Karpas-422 (cell line): ENCODE data around the gene SLC25A40. TPM values are rescaled to one million over a fixed set of nuclear protein-coding genes. Genes with fewer than 3 reads are reported as not detected.
A peak's percentile ranks its signal among the peaks of the same experiment; 100 is the strongest.
"Not testable (repeated sequence)": the region's sequence is repeated elsewhere in the genome, so short reads cannot be mapped to it uniquely, and the experiment has no call there.

ENCODE experiments used
- DNase-seq: peaks from one replicate; pipeline ENCODE4 v3.0.0-alpha.2; 2015
- H2AFZ ChIP-seq: fragments of 200-600 bp; sonication (generic); 2 replicates; pipeline ENCODE4 v1.6.1; 2014; ENCODE audit warnings: antibody characterized with exemption, low read length, mixed read lengths
- H3K27ac ChIP-seq: fragments of 200-600 bp; sonication (generic); 2 replicates; pipeline ENCODE4 v1.5.1; 2014; ENCODE audit warnings: mild to moderate bottlenecking, low read length, moderate library complexity
- H3K27me3 ChIP-seq: fragments of 200-600 bp; sonication (generic); 2 replicates; pipeline ENCODE4 v1.6.1; 2014; ENCODE audit warnings: low read length, mixed read lengths
- H3K36me3 ChIP-seq: fragments of 200-600 bp; sonication (generic); 2 replicates; pipeline ENCODE4 v1.6.1; 2014; ENCODE audit warnings: low read length, mixed read lengths; ENCODE audit not compliant: insufficient read depth
- H3K4me1 ChIP-seq: fragments of 200-600 bp; sonication (generic); 2 replicates; pipeline ENCODE4 v1.6.1; 2014; ENCODE audit warnings: mild to moderate bottlenecking, low read length, mixed read lengths
- H3K4me2 ChIP-seq: fragments of 200-600 bp; sonication (generic); 2 replicates; pipeline ENCODE4 v1.6.1; 2014; ENCODE audit warnings: low read length, low read depth, mild to moderate bottlenecking; ENCODE audit not compliant: poor library complexity, severe bottlenecking
- H3K4me3 ChIP-seq: fragments of 200-600 bp; sonication (generic); 2 replicates; pipeline ENCODE4 v1.5.1; 2014; ENCODE audit warnings: mild to moderate bottlenecking, antibody characterized with exemption, low read length, mixed read lengths
- H3K79me2 ChIP-seq: fragments of 200-600 bp; sonication (generic); 2 replicates; pipeline ENCODE4 v1.6.1; 2014; ENCODE audit warnings: mild to moderate bottlenecking, low read length, mixed read lengths
- H3K9ac ChIP-seq: fragments of 200-600 bp; sonication (generic); 2 replicates; pipeline ENCODE4 v1.6.0; 2014; ENCODE audit warnings: low read length
- H3K9me2 ChIP-seq: fragments of 200-600 bp; sonication (generic), shearing (Covaris generic); replicated peaks from 2 replicates; pipeline ENCODE4 v1.6.0; 2014; ENCODE audit warnings: mild to moderate bottlenecking, low read length, moderate library complexity; ENCODE audit not compliant: insufficient read depth
- H3K9me3 ChIP-seq: fragments of 300-700, 200-600 bp; sonication (generic); 2 replicates; pipeline ENCODE4 v1.6.1; 2014; ENCODE audit warnings: low read length, mixed read lengths
- H4K20me1 ChIP-seq: fragments of 200-600 bp; sonication (generic); 2 replicates; pipeline ENCODE4 v1.6.1; 2014; ENCODE audit warnings: mild to moderate bottlenecking, antibody characterized with exemption, low read length, low read depth; ENCODE audit not compliant: insufficient read depth
- total RNA-seq: library from RNA; depleted of rRNA; stranded (reverse); fragments of >200 nt; shearing (Covaris generic); gene quantifications from 2 replicates; pipeline ENCODE4 v1.2.3, GENCODE V29; 2014; ENCODE audit warnings: low replicate concordance

SLC25A40 gene
- total RNA-seq, 1 experiment from 2014 or later, result 54.0 TPM

- Histone ChIP-seq H3K79me2 (peaks cover 59% of the 10 kb centered on the region), H4K20me1 (no peaks in the 10 kb centered on the region), H3K27me3 (no peaks in the 10 kb centered on the region), H2AFZ (no peak overlapping the region), H3K4me1 (peaks cover 27% of the 10 kb centered on the region), H3K9me3 (no peaks in the 10 kb centered on the region), H3K36me3 (peaks cover 57% of the 10 kb centered on the region), H3K9ac (no peak overlapping the region), H3K27ac (peak overlapping the region; percentile 64), H3K4me2 (peak overlapping the region; percentile 46), H3K4me3 (0 out of 2 replicates have a peak overlapping the region, but pooled peaks have one; percentile 18), H3K9me2 (no peaks in the 10 kb centered on the region)
- DNase-seq, result no peak
Observed at GRCh38 chr7:87853237-87853864, 22.8 kb downstream of the SLC25A40 start.

- Histone ChIP-seq H2AFZ (no peak overlapping the region), H3K27me3 (no peaks in the 10 kb centered on the region)
Observed at GRCh38 chr7:87852306-87852705, 23.9 kb downstream of the SLC25A40 start.

GRCh38 chr7:87850836-87851593 is 25.1 kb downstream of the SLC25A40 start:
- H3K36me3 ChIP-seq, result peaks cover 45% of the 10 kb centered on the region
- H2AFZ ChIP-seq, result no peak overlapping the region
- no peaks in the 10 kb centered on the region for H3K27me3 ChIP-seq
- H3K4me2 ChIP-seq, result no peak overlapping the region
- H3K9ac ChIP-seq, result no peak overlapping the region
- no peak overlapping the region for H3K4me3 ChIP-seq
- H3K9me3 ChIP-seq, result no peaks in the 10 kb centered on the region
- peaks cover 27% of the 10 kb centered on the region for H3K4me1 ChIP-seq
- H3K9me2 ChIP-seq, result no peaks in the 10 kb centered on the region
- no peak overlapping the region for H3K27ac ChIP-seq
- H4K20me1 ChIP-seq, result no peaks in the 10 kb centered on the region
- DNase-seq, result no peak
- H3K79me2 ChIP-seq, result peaks cover 59% of the 10 kb centered on the region

More at GRCh38 chr7:87852306-87852705, 23.9 kb downstream of the SLC25A40 start:
- Histone ChIP-seq H3K79me2 (peaks cover 60% of the 10 kb centered on the region), H4K20me1 (no peaks in the 10 kb centered on the region), H3K9me3 (no peaks in the 10 kb centered on the region), H3K4me2 (peak overlapping the region; percentile 46), H3K36me3 (peaks cover 48% of the 10 kb centered on the region), H3K9me2 (no peaks in the 10 kb centered on the region), H3K27ac (peak overlapping the region; percentile 64), H3K4me3 (no peak overlapping the region), H3K4me1 (peaks cover 27% of the 10 kb centered on the region), H3K9ac (no peak overlapping the region)
- DNase-seq, result peak; percentile 55

- H3K4me3 ChIP-seq, result no peak overlapping the region
- H2AFZ ChIP-seq, result no peak overlapping the region
- no peak overlapping the region for H3K9ac ChIP-seq
- H3K79me2 ChIP-seq, result 0 out of 2 replicates have a peak, but pooled peaks cover 4% of the 10 kb centered on the region
- peaks cover 29% of the 10 kb centered on the region for H3K36me3 ChIP-seq
- no peaks in the 10 kb centered on the region for H3K9me3 ChIP-seq
- DNase-seq, result no peak
- no peaks in the 10 kb centered on the region for H3K27me3 ChIP-seq
- no peak overlapping the region for H3K27ac ChIP-seq
- no peak overlapping the region for H3K4me2 ChIP-seq
- no peaks in the 10 kb centered on the region for H3K4me1 ChIP-seq
- no peaks in the 10 kb centered on the region for H3K9me2 ChIP-seq
- H4K20me1 ChIP-seq, result no peaks in the 10 kb centered on the region
Observed at GRCh38 chr7:87837597-87837996, 38.6 kb downstream of the SLC25A40 start.

- Histone ChIP-seq H4K20me1 (no peaks in the 10 kb centered on the region), H3K4me1 (no peaks in the 10 kb centered on the region), H3K9ac (no peak overlapping the region), H3K36me3 (peaks cover 30% of the 10 kb centered on the region), H3K9me2 (no peaks in the 10 kb centered on the region), H3K4me2 (no peak overlapping the region), H3K27me3 (no peaks in the 10 kb centered on the region), H3K4me3 (no peak overlapping the region), H3K27ac (no peak overlapping the region), H2AFZ (no peak overlapping the region), H3K9me3 (no peaks in the 10 kb centered on the region), H3K79me2 (0 out of 2 replicates have a peak, but pooled peaks cover 4% of the 10 kb centered on the region)
- no peak for DNase-seq
Observed at GRCh38 chr7:87833130-87833529, 43.0 kb downstream of the SLC25A40 start.

- no peak overlapping the region for H2AFZ ChIP-seq
- no peaks in the 10 kb centered on the region for H4K20me1 ChIP-seq
- H3K79me2 ChIP-seq, result no peaks in the 10 kb centered on the region
- no peaks in the 10 kb centered on the region for H3K27me3 ChIP-seq
- H3K9me3 ChIP-seq, result peaks cover 2% of the 10 kb centered on the region; the same call in 1 of the 2 replicates
- H3K9me2 ChIP-seq, result no peaks in the 10 kb centered on the region
- H3K9ac ChIP-seq, result no peak overlapping the region
- no peaks in the 10 kb centered on the region for H3K4me1 ChIP-seq
- H3K36me3 ChIP-seq, result peaks cover 24% of the 10 kb centered on the region
- DNase-seq, result no peak
- no peak overlapping the region for H3K4me3 ChIP-seq
- no peak overlapping the region for H3K27ac ChIP-seq
- H3K4me2 ChIP-seq, result no peak overlapping the region
Observed at GRCh38 chr7:87831097-87831496, 45.1 kb downstream of the SLC25A40 start.

- H3K36me3 ChIP-seq, result peaks cover 16% of the 10 kb centered on the region
- not testable (repeated sequence) for H3K9ac ChIP-seq, H3K79me2 ChIP-seq, H3K4me1 ChIP-seq, DNase-seq, H3K27ac ChIP-seq, H3K4me2 ChIP-seq, H3K27me3 ChIP-seq, H4K20me1 ChIP-seq, H3K9me2 ChIP-seq, H3K4me3 ChIP-seq, H3K9me3 ChIP-seq, H2AFZ ChIP-seq
Observed at GRCh38 chr7:87828383-87828782, 47.8 kb downstream of the SLC25A40 start.

- H3K9ac ChIP-seq, H3K4me1 ChIP-seq, H3K9me2 ChIP-seq, H3K79me2 ChIP-seq, H3K27me3 ChIP-seq, H3K4me3 ChIP-seq, H4K20me1 ChIP-seq, H3K9me3 ChIP-seq, H3K27ac ChIP-seq, H3K36me3 ChIP-seq, H3K4me2 ChIP-seq, H2AFZ ChIP-seq, DNase-seq: not testable (repeated sequence)
Observed at GRCh38 chr7:87825369-87825768, 50.8 kb downstream of the SLC25A40 start.
